GM21526 (cell line): ENCODE measurements around the gene VGLL3.
"Not testable (repeated sequence)": the region's sequence is repeated elsewhere in the genome, so short reads cannot be mapped to it uniquely, and the experiment has no call there.

Source experiments
- ATAC-seq: cut with Tn5 transposase; IDR thresholded peaks from one replicate; pipeline ENCODE4 v1.9.1; 2021; ENCODE audit warnings: moderate library complexity; ENCODE audit not compliant: unreplicated experiment, low FRiP score

Gene VGLL3, protein sequence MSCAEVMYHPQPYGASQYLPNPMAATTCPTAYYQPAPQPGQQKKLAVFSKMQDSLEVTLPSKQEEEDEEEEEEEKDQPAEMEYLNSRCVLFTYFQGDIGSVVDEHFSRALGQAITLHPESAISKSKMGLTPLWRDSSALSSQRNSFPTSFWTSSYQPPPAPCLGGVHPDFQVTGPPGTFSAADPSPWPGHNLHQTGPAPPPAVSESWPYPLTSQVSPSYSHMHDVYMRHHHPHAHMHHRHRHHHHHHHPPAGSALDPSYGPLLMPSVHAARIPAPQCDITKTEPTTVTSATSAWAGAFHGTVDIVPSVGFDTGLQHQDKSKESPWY

DNA sequence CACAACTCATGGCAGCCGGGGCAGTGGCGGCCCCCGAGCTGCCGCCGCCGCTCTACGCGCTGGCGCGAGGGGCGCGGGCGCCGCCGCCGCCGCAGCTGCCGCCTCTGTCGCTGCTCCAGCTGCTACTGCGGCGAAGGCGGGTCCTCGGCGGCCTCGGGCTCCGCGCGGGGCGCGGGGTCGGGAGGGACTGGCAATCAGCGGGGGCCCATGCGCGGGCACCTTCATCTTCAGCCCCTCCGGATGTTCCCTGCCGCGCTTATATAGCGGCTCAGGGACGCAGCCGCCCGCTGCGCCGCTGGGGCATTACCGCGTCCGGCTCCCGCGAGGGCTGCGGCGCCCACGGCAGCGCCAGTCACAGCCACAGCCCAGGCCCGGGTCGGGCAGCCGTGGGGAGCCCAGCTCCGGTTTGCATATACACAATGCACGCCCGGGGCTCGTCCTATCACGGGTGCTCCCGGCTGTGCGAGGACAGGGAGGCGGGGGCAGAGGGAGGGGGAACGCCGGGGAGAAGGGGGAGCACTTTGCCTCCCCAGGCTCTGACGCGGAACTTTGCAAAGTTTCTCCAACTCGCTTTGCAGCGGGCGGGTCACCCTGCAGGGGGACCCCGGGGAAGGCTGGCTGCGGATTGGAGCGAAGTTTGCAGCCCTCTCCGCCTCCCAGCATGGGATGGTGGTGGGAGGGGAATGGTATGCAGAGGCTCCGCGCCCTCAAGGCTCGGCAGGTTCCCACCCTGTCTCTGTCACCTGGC, at the start of gene VGLL3:
Gene VGLL3, minus strand, starts transcription at position 416 of the 748 bp plus-strand sequence. Its CDS starts 406 bp downstream, at position 10.
- no peak for ATAC-seq

DNA sequence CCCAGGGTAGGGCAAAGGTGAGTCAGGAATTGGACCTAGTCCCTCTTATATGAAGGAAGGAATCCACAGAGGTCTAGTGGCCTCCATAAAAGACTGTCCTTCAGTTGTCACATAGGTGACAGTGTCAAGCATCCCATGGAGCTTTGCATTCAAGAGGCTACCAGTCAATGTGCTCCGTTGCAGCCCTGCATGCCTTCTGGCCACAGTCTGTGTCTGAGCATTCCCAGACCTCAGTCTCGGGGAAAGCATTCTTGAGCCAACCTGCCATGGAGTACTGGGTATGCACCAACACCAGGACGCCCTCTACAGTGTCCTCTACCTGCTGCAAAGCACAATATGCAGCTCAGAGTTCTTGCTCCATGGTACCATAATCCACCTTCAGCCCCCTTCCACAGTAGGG, 46.7 kb upstream of the VGLL3 start:
- no peak for ATAC-seq

DNA sequence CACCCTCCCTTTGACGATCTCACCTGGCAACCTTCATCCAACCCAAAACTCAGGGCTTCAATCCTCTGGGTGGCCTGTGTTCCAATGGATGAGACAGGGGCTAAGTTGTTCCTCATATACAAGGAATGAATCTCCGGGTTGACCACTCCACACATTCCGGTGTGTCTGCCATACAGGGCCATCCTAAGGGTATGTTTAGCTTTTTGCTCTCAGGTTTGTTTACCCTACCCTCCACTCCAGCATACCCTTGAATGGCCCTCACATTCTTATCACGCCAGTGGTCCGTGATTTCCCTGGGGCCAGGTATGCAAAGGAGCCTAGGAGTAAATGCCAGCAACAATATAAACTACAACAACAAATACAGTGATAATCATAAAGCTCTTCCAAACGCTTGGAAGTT, 45.7 kb upstream of the VGLL3 start:
- no peak for ATAC-seq

DNA sequence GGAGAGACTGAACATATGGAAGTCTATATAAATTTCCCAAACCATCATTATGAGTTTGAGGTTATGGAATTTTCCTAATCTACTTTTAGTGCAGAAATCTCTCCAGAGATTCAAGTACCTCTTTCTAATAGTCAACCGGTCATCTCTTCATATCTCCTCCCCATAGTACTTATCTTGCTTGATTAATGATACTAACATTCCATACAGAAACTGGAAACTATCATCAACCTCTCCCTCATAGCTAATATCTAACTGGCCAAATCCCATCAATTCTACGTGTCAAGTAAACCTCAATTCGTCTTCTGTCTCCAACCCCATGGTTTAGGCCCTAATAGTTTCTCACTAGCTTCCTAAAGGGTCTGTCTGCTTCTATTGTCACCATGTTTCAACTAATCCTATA, 44.4 kb upstream of the VGLL3 start:
- ATAC-seq: no peak

DNA sequence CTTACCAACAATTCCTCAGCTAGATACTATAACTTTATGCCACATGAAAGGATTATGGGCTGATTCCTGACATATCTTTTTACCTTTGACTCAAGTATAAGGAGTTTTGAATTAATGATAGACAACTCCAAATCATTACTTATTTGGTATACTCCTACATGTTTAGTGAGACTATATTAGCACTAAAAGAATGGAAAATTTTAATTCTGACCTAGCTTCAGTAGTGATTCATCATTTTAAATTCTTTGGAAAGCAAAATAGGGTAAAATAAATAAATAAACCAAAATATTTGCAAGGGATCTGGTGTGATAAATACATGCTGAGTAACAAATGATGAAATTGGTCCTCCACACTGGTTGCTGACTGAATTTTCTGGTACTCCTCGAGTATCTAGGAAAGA, 42.3 kb upstream of the VGLL3 start:
- ATAC-seq: no peak

DNA sequence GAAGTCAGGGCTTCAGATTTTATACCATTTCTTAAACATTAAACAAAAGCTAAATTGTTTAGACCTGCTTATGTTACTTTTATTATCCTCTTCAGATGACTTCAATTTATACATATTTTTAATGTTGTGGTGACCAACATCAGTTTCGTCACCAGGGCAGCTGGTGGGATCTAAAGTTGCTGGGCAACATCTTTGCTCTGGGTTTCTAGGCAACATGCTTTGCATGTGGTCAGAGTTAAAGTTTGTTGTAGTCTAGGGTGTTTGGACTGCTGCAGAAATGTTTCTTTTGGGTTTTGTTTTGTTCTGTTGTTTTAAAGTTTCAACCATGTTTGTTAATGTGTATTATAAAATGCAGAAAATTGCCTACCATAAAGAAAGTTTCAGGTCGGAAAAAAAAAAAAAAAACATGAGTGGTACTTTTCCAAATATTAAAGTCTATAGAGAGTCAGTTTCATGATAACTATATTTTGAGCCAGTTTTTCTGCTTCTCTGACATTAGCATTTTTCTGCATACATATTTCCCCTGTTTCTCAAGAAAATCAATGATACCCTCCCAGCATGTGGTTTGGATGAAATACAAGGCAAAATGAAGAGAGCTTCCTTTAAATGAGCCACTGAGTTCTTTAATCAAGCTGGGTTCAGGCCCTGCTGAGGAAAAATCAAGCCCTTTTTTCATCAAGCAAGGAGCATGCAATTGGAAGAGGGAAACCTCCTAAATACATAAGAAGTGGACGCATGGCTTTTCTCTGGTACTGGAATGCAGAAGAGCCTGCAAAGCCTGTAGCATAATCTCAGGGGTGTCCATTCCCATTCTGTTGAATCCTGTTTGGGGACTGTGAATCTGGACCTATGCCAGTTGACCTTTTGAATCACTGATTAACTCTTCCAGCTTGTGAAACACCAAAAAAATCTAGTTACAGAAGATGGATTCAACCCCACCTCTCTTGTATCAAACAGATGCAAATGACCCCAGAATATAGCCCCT, 35.0 kb upstream of the VGLL3 start:
- ATAC-seq: no peak

DNA sequence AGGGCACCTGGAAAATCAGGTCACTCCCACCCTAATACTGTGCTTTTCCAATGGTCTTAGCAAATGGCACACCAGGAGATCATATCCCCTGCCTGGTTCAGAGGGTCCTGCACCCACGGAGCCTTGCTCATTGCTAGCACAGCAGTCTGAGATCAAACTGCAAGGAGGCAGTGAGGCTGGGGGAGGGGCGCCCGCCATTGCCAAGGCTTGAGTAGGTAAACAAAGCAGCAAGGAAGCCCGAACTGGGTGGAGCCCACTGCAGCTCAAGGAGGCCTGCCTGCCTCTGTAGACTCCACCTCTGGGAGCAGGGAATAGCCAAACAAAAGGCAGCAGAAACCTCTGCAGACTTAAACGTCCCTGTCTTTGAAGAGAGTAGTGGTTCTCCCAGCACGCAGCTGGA, 26.4 kb upstream of the VGLL3 start:
- not testable (repeated sequence) for ATAC-seq

DNA sequence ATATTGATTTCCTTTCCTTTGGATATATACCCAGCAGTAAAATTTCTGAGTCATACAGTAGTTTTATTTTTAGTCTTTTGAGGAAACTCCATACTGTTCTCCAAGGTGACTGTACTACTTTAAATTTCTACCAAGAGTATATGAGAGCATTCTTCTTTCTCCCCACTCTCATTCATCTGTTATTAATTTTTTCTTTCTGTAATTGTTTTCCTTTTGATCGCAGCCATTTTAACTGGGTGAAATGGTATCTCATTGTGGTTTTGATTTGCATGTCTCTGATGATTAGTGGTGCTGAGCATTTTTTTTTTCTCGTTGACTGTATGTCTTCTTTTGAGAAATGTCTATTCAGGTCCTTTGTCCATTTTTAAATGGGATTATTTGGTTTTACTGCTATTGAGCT, 18.3 kb upstream of the VGLL3 start:
- no peak for ATAC-seq

DNA sequence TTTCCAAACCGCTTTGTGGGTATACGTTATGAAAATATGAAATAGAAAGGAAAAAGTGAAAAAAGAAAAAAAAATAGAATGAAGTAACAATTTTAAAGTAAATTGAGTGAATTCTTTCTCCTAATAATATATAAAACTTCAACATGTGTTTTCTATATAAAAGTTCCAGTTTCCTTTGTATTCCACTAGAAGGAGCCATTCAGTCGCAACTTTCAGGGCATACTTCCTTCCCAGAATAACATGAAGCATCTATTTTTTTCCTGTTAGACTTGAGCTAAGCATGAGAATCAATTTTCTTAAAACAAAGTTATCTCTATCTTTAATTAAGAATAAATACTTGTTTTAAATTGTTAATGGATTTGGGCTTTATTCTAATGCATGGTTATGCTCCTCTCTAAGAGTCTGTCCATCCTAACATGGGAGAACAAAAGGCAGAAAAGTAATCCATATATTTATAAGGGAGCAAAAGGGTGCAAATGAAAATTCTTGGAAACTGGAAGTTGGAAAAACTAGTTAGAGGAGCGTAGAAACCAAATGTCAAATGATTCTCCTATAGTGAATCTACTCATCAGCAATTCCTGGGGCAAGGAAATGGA, 16.0 kb upstream of the VGLL3 start:
- ATAC-seq: no peak

DNA sequence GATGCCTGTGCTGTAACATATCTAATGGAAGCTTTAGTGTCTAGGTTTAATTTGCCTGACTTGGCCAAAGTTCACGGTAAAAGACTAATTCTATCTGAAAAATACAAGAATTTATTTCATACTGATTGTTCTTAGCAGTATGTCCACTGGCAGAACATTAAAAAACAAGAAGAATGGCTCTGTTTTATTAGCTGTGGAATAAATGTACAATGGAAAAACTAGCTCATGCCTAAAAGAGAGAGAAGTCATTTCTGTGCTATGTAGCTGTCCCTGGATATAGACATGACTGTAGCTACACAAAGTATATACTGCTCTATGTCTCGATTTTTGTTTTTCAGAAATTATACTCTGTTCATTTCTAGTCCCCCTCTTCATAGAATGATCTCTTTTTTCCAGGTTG, 13.9 kb upstream of the VGLL3 start:
- ATAC-seq: no peak

DNA sequence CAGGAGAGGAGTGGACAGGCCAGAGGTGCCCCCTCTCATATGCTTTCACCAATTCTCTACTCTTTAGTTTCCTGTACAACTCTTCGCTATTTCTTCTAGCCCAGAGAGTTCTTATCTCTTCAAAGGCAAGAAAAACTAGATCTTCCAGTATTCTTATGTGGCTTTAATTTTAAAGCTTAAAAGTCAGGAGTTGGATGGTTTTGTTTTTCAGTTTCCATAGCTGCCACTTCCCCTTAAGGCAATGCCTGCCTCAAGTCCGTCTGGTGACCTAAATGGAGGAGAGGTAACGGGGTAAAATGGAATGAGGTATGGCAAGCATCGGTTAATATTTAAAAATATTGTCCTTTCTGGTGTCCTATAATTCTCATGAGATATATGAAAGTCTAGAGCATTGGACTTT, 11.4 kb upstream of the VGLL3 start:
- ATAC-seq: no peak

DNA sequence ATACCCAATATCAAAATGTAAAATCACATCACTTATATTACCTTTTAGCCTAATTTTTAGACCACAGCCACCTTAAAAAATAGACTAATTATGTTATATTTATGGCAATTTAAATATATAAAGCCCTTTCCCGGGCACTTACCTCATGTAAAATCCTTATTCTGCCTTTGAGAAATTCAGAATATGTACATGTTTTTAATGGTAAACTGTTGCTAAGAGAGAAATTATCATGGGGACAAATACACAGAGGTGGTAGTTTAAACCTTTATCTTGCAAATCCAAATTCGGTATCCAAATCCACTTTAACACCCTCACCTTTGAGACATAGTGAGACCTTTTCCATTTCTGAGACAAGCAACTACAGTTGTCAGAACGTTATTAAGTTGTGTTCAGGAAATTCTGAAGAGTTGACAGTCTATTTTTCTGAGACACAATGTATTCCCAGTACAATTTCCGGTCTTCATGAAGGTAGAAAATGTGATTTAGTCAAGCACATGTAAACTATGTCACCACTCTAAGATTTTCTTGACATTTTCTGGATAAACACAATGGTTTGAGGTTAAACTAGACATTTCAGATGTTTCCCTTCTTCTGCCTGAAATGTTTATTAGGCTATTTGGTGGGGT, 10.6 kb upstream of the VGLL3 start:
- ATAC-seq: no peak

DNA sequence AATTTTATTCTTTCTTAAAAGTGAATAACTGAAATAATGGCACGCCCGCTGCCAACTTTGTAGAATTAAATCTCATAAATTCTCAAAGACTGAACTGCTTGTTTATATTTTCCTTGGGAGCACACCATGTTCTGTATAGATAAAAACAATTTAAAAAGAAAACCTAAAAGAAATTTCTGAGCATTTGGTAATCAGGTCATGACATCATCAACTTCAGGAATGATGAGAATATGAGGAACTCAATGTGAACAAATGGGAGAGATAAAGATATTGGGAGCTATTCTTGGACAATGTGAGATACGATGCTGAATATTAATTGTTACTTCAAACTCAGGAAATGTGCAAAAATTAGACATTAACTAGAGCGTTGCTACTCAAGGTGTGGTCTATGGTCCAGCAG, 10.0 kb upstream of the VGLL3 start:
- no peak for ATAC-seq

DNA sequence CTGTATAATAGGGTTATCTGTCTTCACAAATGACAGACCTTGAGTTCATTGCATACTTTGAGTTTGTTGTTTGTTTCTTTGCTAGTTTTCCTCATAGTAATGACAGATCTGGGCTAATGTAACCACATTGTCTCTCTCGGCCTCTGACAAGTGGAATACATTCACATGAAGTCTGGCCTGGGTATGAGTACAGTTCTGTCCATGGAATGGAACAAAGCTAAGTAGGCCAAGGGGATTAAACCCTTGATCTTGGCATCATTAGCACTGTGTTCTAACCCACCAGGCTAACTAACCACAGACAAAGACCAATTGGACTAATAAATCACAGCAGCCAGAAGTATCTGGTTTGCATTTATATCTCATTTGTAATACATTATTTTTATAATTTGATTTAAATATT, 7.6 kb upstream of the VGLL3 start:
- ATAC-seq: no peak

DNA sequence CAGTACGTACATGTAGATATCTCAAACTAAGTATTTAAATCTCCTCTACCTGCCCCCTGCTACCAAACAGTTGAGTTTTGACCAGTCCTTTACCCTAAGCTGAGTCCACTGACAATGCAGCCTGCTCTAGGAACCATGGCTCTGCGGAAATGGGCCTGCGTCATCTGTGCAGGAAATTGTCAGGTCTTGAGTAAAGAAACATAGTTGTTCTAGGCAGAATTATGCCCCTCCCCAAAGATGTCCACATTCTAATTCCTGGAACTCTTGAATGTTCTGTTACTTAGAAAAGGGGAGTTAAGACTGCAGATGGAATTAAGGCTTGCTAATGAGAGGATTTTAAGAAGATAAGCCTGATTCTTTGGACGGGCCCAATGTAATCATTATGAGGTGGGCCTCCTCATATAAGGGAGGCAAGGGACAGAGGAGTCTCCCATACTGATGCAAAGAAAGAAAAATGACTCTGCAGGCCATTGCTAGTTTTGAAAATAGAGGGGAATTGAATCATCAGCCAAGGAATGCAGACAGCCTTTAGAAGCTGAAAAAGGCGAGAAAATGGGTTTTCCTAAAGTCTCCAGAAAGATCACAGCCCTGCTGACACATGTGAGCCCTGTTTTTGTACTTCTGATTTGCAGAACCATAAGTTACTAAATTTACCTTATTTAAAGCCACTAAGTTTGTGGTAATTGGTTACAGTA, 5.5 kb upstream of the VGLL3 start:
- no peak for ATAC-seq

DNA sequence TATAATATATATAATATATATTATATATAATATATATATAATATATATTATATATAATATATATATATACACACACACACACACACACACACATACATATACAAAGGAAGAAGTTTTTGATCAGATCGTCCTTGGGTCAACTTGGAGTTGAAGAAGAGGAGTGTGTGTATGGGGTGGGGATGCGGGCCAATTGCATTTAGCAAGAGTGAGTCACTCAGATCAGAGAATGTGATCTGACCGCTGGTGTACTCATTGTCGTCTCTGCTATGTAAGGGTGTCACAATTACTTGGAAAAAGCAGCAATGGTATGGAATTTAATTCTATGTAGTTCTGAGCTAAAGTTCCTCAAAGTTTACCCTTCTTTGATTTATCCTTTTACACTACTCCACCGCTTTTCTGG, 4.6 kb upstream of the VGLL3 start:
- ATAC-seq: no peak

DNA sequence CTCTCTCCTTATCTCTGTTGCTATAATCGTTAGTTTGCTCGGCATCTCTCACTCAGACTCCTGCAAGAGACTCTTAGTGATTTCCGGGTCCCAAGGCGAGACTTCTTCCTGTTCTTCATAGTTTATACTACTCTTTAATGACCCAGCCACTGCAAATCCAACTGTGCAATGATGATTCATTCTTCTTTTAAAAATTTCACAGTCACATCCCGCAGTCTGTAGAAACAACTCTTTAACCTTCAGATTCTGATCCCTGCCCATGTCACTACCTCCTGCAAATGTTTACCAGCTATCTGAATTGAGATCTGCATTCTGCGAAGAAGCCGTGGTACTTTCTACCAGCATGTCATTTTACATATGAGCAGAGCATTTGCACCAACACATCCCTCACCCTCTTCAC, 2.8 kb upstream of the VGLL3 start:
- ATAC-seq: no peak

DNA sequence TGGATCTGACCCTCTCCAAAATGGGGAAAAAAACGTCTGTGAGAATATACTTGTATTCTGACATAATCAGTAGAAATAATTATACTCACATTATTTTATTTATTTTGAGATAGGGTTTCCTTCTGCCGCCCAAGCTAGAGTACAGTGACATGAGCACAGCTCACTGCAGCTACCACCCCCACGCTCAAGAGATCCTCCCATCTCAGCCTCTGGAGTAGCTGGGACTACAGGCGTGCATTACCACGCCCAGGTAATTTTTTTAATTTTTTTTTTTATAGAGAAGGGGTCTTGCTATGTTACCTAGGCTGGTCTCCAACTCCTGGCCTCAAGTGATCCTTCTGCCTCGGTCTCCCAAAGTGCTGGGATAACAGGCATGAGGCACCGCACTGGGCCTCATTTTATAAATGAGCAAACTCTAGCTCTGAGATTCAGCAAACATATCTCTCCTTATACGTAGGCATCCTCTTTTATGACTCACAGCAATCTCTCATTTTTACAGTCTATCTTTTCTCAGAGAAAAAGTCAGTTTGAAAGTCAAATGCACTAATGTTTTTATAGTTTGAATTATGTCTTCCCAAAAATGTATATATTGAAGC, 989 bp upstream of the VGLL3 start:
- no peak for ATAC-seq

DNA sequence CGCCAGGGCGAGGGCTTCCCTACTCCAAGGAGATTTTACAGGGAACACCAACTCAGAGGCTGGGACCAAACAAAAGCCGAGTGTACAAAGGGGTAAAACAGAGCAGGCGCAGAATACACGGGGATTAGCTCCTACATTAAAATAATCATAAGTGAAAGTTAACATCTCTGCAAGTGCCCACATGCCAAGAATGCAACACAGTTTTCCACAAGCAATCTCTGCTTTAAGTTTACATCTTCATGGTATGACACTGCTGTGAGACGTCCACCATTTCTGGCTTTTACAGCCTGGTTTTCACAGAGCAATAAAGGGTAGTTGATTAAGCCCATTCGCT, 500 bp upstream of the VGLL3 start:
- ATAC-seq: no peak
